Kidney glomerular epithelial cell (primary cell): ENCODE data around the gene SPATA13.

ENCODE experiments used
- DNase-seq: peaks from one replicate; lab custom pipeline; 2025; lab: John Stamatoyannopoulos, UW

Gene SPATA13

DNA sequence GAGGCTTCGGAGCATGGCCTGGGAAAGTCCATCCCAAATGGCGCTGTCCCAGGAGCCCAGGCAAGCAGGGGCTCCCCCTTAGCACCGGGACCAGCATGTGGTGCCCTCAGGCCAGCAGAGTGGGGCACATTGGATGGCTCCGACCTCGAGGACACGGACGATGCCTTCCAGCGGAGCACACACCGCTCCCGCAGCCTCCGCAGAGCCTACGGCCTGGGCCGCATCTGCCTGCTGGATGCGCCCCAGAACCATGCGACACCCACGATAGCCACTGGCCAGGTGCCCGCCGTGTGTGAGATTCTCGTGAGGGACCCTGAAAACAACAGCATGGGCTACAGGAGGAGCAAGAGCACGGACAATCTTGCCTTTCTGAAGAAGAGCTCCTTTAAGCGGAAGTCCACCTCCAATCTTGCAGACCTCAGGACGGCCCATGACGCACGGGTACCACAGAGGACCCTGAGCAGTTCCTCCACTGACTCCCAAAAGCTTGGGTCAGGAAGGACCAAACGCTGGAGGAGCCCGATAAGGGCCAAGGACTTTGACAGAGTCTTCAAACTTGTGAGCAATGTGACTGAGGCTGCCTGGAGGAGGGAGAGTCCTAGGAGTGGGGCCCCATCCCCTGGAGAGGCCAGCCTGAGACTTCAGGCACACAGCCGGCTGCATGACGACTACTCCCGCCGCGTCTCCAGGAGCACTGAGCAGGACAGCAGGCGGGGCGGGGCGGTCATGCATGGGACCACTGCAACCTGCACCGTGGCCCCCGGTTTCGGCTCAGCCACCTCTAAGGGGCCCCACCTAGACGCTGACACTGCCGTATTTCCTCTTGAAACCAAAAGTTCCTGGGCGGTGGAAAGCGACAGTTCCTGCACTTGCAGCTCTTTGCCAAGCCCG, 63.1 kb downstream of the SPATA13 start:
- no peak for DNase-seq

DNA sequence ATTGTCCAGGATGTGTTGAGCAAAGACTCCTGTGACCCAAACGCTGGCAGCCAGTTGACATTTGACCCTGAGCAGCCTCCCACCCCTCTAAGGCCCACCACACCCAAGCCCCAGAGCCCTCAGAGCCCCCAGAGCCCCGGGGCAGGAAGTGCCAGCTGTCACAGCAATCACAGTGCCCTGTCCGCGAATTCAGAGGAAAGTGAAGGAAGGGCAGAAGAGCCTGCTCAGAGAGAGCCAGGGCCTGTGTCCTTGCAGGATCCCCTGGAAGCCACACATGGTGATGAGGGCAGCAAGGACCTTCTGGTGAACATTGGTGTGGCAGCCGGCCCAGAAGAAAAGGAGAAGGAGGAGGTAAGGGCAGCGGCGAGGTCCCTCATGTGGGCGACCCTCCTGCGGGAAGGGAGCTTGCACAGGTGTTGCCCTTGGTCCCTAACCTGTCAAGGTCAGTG, 63.7 kb downstream of the SPATA13 start:
- no peak for DNase-seq

DNA sequence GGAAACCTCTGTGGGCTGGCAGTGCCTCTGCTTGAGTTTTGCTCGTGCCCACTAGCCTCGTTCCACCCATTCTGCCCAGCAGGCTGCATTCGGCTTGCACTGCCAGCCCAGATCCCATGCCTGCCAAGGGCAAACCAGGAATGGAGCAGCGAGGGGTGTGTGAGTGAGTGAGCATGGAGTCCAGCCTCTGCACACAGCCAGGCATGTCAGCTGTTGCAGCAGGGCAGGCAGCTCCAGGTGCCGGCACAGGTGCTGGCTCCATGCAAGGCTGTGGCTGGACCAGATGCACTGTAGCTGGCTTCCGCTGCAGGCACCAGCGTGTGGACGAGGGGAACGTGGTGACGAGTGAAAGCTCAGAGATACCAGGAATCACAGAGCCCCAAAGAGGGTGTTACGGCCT, 64.5 kb downstream of the SPATA13 start:
- DNase-seq, result no peak

DNA sequence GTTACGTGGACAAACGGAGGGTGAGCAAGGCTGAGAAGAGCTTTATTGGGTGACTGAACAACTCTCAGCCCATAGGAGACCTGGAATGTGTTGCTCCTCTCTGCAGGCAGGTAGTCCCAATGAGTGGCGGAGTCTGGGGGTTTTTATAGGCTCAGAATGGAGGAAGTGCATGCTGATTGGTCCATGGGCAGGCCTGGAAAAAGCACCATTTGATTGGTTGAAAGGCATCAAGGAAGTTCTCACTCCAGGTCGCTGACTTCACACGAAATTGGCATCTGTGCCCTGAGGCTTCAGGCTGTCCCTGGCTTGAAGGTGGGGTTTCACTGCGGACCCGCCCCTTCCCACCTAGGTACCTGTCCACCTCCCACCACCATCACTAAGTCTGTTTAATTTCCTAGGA, 65.4 kb downstream of the SPATA13 start:
- no peak for DNase-seq

DNA sequence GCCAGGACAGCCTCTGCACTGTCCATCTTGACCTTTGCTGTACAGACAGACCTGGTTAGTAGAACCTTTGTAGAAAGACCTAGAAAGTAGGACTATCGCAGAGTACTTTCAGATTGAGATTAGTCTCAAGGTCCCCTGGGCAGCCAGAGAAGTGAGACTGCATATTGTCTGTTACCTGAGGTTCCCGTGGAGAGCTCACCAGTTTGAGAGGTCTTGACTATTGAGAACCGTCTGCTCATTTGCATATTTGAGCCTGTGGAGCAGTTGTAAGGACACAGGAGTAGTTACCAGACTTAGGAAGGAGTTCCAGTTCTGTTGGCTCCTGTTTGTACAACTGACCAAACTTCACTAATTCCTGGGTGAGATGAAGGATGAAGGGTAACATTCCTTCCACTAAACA, 66.2 kb downstream of the SPATA13 start:
- no peak for DNase-seq

DNA sequence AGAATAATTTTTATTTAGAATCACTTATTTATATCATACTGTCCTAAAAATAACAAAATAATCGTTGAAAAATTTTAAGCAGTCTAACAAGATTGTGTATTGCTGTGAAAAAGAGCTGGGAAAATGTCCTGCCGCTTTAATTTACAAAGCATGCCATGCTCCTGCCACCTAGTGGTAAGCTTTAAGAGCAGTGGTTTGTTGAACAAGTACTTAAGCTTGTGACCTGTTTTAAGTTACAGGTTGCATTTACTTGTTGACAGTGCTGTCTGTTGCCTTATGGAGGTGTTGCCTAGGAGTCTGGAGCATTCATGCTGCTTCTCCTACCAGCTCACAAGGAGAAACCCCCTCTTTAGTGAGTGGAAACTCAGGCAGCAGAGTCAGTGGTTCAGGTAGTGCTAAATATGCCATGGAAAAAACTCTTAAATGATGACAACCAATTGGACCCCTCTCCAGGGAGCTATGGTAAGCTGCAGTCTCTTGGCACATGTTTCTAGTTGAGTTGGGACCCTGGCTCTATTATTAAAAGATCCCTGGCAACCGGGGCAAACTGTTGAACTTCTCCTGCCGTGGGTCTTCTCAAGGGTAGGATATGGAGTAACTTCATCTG, 68.4 kb downstream of the SPATA13 start:
- peak; percentile 46 for DNase-seq

DNA sequence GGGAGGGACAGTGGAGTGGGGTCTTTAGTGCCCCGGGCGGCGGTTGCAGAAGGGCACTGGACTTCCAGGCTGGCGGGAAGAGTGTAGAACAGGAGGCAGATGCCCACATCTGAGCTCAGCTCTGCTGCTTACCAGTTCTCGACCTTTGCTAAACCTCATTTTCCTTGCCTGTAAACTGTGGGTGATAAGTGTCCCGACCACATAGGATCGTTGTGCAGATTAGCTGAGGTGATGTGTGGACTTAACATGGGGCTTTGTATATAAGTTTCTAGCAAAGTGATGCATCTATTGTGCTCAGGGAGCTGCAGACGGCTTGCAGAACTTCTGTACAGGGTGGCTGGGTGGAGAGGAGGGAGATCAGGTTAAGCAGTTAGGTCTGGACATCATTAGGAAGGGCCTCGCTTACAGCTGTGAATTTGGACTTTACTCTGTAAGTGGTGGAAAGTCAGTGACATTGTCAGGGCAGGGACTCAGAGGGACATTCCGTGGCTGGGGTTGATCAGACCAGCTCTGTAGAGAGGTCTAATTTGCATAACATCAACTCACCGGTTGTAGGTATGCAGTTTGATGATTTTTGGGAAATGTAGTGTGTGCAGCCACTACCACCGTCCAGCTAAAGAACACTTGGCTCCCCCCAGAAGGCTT, 70.0 kb downstream of the SPATA13 start:
- DNase-seq, result no peak

DNA sequence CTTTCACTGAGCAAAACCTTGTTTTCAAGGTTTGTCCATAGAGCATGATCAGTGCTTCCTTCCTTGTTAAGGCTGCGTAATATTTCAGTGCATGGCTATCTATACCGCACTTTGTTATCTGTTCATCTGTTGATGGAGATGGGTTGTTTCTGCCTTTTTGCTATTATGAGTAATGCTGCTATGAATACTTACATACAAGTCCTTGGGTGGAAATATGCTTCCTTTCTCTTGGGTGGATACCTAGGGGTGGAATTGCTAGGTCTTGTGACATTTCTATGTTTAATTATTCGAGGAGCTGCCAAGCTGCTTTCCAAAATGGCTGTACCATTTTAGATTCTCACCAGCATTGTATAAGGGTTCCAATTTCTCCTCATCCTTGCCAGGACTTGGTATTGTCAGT, 70.9 kb downstream of the SPATA13 start:
- DNase-seq, result no peak

DNA sequence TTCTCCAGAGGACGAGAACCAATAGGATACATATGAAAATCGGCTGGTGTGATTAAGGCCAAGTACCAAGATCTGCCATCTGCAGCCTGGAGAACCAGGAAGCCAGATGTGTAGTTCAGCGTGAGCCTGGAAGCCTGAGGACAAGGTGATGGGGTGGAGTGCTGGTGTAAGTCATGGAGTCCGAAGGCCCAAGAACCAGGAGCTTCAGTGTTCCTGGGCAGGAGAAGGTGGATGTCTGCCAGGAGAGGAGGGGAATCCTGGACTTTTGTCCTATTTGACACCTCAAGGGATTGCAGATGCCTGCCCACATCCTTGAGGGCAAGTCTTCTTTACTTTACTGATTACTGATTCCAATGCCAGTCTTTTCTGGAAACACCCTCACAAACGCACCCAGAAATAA, 71.5 kb downstream of the SPATA13 start:
- DNase-seq, result no peak

DNA sequence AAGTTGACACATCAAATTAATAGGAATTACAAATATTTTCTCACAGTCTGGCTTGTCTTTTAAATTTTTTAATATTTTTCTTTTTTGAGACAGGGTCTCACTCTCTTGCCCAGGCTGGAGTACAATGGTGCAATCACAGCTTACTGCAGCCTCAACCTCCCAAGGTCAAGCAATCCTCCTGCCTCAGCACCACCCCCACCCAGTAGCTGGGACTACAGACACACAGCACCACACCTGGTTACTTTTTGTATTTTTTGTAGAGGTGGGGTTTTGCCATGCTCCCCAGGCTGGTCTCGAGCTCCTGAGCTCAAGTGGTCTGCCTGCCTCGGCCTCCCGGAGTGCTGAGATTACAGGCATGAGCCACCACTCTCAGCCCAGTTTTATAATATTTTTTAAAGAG, 72.0 kb downstream of the SPATA13 start:
- no peak for DNase-seq

DNA sequence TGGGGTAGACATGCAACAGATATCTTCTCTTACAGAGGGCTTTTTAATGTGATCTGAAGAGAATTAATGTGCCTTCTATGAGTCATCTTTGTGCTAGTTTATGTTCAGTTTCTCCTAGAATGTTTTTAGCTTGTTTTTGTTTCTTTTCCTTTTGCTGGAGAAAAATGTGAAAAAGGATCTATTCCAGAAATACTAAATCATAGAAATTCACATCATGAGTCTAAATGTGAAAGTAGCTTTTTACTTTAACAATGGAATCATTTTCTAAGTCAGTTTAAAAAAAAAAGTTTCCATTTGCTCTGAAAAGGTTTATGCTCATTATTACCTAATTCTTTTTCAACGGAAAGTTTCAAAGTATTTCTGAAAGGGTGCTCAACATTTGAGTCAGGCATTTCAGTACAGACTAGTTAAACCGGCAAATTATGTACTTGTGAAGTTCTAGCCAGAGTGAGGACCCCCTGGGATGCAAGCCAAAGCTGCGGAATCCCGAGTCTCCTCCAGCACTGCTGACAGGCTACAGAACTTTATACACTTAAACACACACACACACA, 72.9 kb downstream of the SPATA13 start:
- DNase-seq, result no peak

DNA sequence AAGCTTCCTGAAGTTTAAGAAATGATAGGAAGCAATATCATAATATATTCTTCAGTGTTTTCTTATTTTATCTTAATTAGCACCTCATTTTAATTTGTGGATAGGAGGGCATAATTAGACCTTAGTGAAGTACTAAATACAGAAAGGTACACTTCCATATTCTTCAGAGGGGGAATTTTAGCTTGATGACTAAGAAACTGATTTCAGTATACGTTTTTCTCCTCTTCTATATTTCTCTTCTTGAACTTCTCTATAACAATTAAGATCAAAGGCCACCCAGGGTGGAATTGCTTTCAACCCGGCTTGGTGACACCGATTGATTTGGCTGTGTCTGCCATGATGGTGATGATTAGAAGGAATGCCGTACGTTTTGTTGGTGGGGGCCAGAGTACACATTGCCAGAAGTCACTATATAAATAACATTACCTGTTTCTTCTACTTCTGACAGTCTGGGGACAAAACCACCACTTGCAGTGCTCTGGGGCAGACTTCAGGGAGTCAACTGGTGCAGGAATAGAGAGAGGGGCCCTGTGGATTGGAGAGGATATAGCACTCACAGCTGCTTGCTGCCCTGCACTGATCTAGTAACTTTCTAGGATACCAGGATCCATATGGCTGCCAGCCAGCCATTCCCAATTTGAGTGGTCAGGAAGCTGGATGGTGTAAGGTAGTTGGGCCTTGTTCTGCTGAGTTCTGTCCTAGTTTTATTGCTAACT, 73.8 kb downstream of the SPATA13 start:
- DNase-seq, result no peak

DNA sequence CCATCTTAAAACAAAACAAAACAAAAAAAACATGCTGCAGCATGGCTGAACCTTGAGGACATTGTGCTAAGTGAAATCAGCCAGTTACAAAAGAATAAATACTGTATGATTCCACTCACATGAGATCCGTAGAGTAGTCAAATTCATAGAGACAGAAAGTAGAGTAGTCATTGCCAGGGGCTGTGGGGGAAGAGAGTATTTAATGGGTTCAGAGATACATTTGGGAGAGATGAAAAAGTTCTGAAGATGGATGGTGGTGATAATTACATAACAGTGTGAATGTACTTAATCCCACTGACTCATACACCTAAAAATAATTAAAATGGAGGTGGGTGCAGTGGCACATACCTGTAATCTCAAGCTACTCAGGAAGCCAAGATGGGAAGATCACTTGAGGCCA, 76.8 kb downstream of the SPATA13 start:
- no peak for DNase-seq

DNA sequence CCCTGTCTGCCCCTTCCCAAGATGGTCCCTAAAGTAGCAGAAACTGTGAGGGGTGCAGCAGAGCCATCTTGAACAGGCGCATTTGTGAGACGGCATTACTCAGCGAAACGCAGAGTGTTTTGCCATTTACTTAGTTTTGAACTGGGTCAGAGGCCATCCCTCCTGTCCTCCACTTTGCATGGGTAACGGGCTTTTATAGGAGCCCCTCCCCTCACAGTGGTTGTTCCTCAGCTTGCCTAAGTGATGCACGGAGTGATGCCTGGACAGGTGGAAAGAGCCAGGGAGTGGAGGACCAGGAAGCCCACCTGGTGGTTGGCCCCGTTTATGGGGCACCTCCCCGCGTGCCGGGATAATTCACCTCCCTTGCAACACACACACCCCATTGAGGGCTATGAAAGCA, 80.8 kb downstream of the SPATA13 start:
- DNase-seq, result no peak

DNA sequence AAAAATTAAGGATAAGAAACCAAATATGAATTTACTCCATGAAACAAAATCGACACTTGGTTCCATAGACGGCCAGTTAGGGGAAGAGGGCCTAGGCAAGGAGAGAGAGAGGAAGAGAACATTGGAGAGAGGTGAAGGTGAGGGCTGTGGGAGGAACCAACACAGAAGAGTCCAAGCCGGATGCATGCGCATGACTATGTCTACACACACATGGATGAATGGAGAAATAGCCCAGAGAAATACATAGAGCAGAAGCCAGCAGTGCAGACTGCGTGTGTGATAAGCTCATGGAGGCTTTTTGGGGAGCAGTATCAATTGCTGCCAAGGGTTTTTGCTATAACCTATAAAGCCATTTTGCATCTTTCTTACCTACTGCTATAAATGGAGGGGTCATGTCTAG, 81.6 kb downstream of the SPATA13 start:
- DNase-seq, result no peak

DNA sequence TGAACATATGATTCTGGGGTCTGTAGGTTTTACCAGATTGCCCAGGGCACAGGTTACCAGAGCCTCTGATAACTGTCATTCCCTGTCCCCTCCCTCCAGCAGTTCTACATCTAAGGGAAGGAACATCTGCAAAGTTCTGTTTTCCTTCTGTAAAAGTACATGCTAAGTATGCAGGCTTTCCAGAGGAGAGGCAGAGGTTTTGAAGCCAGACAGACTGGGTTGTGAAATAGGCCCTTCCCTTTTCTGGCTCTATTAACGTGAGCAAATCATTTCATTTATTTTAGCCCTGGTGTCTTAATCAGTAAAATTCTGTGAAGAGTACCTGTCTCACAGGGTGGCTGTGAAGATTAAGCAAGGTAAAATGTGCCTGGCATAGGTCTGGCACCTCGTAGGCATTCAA, 82.8 kb downstream of the SPATA13 start:
- no peak for DNase-seq

DNA sequence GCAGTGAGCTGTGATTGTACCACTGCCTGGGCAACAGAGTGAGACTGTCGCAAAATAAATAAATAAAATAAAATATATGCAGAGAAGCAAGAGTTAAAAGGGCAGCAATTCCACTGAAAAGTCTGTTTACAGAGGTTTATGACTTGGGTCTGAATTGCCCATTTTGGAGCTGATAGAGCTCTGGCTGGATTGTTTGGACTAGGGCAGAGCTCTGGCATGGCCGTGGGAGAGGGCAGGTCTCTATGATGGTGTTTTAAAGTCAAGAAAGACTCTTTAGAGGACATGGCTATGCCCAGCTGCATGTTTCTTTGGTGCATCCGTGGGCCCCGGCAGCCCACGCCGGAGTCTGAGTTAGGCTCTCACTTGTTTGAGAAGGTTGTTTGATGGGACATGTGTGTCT, 84.3 kb downstream of the SPATA13 start:
- DNase-seq, result no peak

DNA sequence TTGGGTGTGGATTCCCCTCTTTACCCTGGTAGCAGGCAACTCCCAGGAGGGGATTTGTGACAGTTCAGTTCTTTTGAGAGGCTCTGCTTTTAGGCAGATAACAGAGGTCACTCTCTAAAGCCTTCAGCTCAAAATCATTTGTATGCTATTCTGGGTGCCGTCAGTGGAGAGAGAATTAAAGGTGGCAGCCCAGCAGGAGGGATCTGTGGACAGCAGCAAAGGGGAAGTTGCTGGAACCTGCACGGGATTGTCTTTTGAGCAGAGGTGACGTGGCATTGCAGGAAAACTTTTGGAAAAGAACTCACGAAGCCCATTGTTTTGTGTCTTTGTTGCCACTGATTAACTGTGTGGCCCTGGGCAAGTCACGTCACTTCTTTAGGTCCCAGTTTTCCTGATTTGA, 86.5 kb downstream of the SPATA13 start:
- no peak for DNase-seq

DNA sequence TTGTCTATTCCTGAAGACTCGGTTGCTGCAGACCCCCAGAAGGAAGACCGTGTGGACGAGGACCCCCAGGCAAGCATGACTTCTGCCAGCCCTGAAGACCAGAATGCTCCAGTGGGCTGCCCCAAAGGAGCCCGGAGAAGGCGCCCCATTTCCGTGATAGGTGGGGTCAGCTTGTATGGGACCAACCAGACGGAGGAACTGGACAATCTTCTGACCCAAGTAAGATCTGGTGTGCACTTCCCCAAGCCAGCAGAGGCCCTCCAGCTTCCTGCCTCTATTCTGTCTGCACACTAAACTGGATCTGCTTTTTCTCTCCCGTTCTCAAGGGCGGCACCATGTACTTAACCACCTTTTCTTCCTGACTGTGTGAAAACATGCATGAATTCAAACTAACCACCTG, 89.1 kb downstream of the SPATA13 start:
- no peak for DNase-seq

DNA sequence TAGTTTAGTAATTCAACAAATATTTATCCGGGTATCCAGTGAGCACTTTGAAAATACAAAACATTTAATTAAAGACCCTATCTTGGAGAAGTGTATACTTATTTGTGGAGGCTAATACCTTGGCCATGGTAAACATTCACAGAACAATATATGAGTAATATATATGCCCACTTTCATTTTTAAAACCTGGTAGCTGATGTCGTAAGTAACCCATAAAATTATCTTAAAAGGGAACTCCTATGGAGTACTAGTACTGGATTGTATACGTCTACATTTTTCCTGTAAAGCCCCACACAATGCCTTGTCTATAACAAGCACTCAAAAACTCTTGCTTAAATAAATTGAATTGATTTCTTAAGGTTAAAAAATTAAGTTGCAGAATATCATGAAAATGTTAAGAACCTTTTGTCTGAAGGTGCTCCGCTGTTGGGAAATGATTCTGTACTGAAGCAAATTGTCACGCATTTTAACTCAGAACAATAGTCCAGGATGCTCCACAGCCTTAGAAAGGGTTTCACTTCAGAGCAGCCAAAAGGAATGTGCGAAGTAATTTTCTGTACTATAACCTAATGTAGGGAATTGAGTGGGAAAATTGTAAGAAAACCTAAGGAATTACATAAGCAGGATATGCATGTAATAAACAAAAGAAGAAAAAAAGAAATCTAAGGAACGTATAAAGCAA, 90.0 kb downstream of the SPATA13 start:
- no peak for DNase-seq

DNA sequence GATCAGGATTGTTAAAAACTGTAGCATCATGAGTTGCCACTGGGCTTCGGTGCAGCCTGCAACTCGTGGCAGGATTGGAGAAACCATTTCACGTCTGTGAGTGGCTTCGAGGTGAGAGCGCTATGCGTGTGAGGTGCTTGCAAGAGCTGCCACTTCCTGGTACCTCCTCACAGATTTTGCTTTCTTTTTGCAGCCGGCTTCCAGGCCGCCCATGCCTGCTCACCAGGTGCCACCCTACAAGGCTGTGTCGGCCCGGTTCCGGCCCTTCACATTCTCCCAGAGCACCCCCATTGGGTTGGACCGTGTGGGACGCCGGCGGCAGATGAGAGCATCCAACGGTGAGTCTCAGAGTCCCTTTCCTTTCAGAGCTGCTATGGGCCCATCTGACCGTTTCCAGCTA, 91.0 kb downstream of the SPATA13 start:
- no peak for DNase-seq

DNA sequence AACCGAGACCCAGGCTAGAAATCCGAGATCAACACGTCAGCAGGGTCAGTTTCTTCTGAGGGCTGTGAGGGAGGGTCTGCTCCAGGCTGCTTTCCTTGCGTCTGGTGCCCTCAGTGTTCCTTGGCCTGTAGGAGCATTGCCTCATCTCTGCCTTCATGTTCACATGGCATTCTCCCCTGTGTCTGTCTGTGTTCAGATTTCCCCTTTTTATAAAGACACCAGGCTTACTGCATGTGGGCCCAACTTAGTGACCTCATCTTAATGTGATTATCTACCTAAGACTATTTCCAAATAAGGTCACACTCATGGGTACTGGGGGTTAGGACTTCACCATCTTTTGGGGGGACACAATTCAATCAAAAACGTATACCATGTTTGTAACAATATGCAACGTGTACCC, 91.6 kb downstream of the SPATA13 start:
- no peak for DNase-seq
